Superior temporal gyrus (tissue), 1 donor: ENCODE measurements around the gene TLE4.
"Not testable (repeated sequence)": the region's sequence is repeated elsewhere in the genome, so short reads cannot be mapped to it uniquely, and the experiment has no call there.

Experiments
- DNase-seq: peaks from one replicate; pipeline ENCODE4 v3.0.0-alpha.2; 2016; ENCODE audit errors: extremely low spot score

Gene TLE4

GRCh38 chr9:79571309-79572031, at the start of gene TLE4:
Gene TLE4, plus strand, starts transcription at chr9:79571965. Its CDS starts 826 bp downstream, at chr9:79572791.
- DNase-seq, result peak; percentile 100

GRCh38 chr9:79522793-79523192, 49.0 kb upstream of the TLE4 start:
- DNase-seq, result no peak

- DNase-seq, result no peak
These were observed 47.5 kb upstream of the TLE4 start for GRCh38 chr9:79524266-79524665.

- DNase-seq, result no peak
These were observed 45.6 kb upstream of the TLE4 start for GRCh38 chr9:79526149-79526672.

GRCh38 chr9:79535534-79535933, 36.2 kb upstream of the TLE4 start:
- DNase-seq, result no peak

- no peak for DNase-seq
These were observed 33.9 kb upstream of the TLE4 start for GRCh38 chr9:79537838-79538237.

- DNase-seq, result no peak
These were observed 28.8 kb upstream of the TLE4 start for GRCh38 chr9:79542735-79543620.

- DNase-seq, result not testable (repeated sequence)
These were observed 27.4 kb upstream of the TLE4 start for GRCh38 chr9:79544375-79544774.

GRCh38 chr9:79551586-79551985, 20.2 kb upstream of the TLE4 start:
- no peak for DNase-seq

GRCh38 chr9:79551994-79552393, 19.8 kb upstream of the TLE4 start:
- no peak for DNase-seq

- DNase-seq, result no peak
These were observed 16.2 kb upstream of the TLE4 start for GRCh38 chr9:79555474-79556089.

GRCh38 chr9:79559495-79560181, 12.1 kb upstream of the TLE4 start:
- DNase-seq, result peak; percentile 95

- peak; percentile 20 for DNase-seq
These were observed 8.9 kb upstream of the TLE4 start for GRCh38 chr9:79562749-79563386.

GRCh38 chr9:79564105-79564504, 7.7 kb upstream of the TLE4 start:
- DNase-seq, result no peak

GRCh38 chr9:79565245-79565644, 6.5 kb upstream of the TLE4 start:
- no peak for DNase-seq

- no peak for DNase-seq
These were observed 4.1 kb upstream of the TLE4 start for GRCh38 chr9:79567671-79568098.

GRCh38 chr9:79568337-79569101, 3.2 kb upstream of the TLE4 start:
- peak; percentile 29 for DNase-seq

- no peak for DNase-seq
These were observed 1.8 kb upstream of the TLE4 start for GRCh38 chr9:79569814-79570447.

- peak; percentile 72 for DNase-seq
These were observed 1.1 kb upstream of the TLE4 start for GRCh38 chr9:79570448-79571308.
